Measurements from ENCODE around the gene CADPS2.

Gene CADPS2

DNA sequence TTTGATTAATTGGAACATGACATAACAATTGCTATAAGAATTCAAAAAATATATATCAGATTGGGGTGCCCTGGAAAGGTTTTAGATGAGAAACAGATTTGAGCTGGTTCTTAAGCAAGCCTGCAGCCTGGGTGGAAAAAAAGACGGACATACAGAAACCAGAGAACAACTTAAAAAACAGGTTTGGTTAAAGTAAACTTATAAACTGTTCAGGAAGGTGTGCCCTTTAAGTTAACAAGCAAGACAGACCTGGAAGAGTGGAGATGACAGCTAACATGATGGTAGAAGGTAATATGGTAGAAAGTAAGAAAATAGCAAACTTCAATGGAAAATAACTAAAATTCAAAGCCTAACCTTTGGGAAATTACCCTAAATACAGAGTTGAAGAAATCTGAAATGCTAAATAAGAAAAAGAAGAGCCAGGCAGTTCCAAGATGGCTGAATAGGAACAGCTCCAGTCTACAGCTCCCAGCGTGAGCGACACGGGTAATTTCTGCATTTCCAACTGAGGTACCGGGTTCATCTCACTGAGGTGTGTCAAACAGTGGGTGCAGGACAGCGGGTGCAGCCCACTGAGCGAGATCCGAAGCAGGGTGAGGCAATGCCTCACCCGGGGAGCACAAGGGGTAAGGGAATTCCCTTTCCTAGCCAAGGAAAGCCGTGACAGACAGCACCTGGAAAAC, 52.2 kb downstream of the CADPS2 start:
- TF ChIP-seq EZH2phosphoT487 (conservative IDR thresholded peaks at IDR 0.05; ENCODE audit: low read length): no peak
- TF ChIP-seq, protein P1, sequence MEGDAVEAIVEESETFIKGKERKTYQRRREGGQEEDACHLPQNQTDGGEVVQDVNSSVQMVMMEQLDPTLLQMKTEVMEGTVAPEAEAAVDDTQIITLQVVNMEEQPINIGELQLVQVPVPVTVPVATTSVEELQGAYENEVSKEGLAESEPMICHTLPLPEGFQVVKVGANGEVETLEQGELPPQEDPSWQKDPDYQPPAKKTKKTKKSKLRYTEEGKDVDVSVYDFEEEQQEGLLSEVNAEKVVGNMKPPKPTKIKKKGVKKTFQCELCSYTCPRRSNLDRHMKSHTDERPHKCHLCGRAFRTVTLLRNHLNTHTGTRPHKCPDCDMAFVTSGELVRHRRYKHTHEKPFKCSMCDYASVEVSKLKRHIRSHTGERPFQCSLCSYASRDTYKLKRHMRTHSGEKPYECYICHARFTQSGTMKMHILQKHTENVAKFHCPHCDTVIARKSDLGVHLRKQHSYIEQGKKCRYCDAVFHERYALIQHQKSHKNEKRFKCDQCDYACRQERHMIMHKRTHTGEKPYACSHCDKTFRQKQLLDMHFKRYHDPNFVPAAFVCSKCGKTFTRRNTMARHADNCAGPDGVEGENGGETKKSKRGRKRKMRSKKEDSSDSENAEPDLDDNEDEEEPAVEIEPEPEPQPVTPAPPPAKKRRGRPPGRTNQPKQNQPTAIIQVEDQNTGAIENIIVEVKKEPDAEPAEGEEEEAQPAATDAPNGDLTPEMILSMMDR (IDR thresholded peaks at IDR 0.05; ENCODE audit: insufficient read depth, low read length, poor library complexity, severe bottlenecking): no peak
- H3K36me3 ChIP-seq (ENCODE audit: low read length): no peaks in the 10 kb centered on the region
- no peaks in the 10 kb centered on the region for H3K27me3 ChIP-seq (ENCODE audit: low read length)
- H4K20me1 ChIP-seq (ENCODE audit: low read depth, low read length): no peaks in the 10 kb centered on the region
- no peak overlapping the region for H2AFZ ChIP-seq (ENCODE audit: low read depth, low read length, severe bottlenecking)
- H3K9me2 ChIP-seq (replicated peaks; ENCODE audit: insufficient read depth, low read length): no peaks in the 10 kb centered on the region
- no peak overlapping the region for H3K9ac ChIP-seq (ENCODE audit: low read length)
- H3K79me2 ChIP-seq (ENCODE audit: insufficient read depth, low read length): no peaks in the 10 kb centered on the region
- no peak overlapping the region for H3K4me2 ChIP-seq (ENCODE audit: low read depth, low read length, poor library complexity, severe bottlenecking)
- H3K9me3 ChIP-seq (ENCODE audit: insufficient read depth, low read length): no peaks in the 10 kb centered on the region
- H3F3A ChIP-seq (ENCODE audit: insufficient read depth): no peaks in the 10 kb centered on the region
- H3K4me3 ChIP-seq (ENCODE audit: insufficient read depth, low read length, poor library complexity, severe bottlenecking): no peak overlapping the region
- H3K27ac ChIP-seq (ENCODE audit: low read depth, low read length): no peak overlapping the region

DNA sequence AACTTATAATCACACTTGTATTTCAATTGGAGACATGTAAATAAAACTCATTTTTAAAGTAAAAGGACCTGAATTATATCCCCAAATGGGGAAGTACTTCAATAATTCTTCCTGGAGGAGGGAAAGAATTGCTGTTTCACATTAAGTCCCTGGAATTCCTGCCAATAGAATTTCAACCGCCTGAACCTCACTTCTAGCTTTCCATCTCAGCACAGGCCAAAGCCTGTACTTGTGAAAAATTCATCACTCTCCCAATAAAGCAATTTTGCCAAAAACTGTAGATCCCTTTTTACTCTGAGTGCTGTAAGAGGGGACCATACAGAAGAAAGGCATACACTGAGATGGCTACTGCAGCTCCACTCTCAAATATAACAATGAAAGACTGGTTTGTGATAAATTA, 54.8 kb downstream of the CADPS2 start:
- H2AFZ ChIP-seq (ENCODE audit: low read depth, low read length, severe bottlenecking): no peak overlapping the region
- no peaks in the 10 kb centered on the region for H4K20me1 ChIP-seq (ENCODE audit: low read depth, low read length)
- H3K4me3 ChIP-seq (ENCODE audit: insufficient read depth, low read length, poor library complexity, severe bottlenecking): no peak overlapping the region
- no peak overlapping the region for H3K4me2 ChIP-seq (ENCODE audit: low read depth, low read length, poor library complexity, severe bottlenecking)
- TF ChIP-seq, protein P1 (IDR thresholded peaks at IDR 0.05; ENCODE audit: insufficient read depth, low read length, poor library complexity, severe bottlenecking): no peak
- TF ChIP-seq EZH2phosphoT487 (conservative IDR thresholded peaks at IDR 0.05; ENCODE audit: low read length): no peak
- H3F3A ChIP-seq (ENCODE audit: insufficient read depth): no peaks in the 10 kb centered on the region
- H3K36me3 ChIP-seq (ENCODE audit: low read length): no peaks in the 10 kb centered on the region
- H3K79me2 ChIP-seq (ENCODE audit: insufficient read depth, low read length): no peaks in the 10 kb centered on the region
- no peaks in the 10 kb centered on the region for H3K27me3 ChIP-seq (ENCODE audit: low read length)
- H3K27ac ChIP-seq (ENCODE audit: low read depth, low read length): no peak overlapping the region
- no peaks in the 10 kb centered on the region for H3K9me2 ChIP-seq (replicated peaks; ENCODE audit: insufficient read depth, low read length)
- no peaks in the 10 kb centered on the region for H3K9me3 ChIP-seq (ENCODE audit: insufficient read depth, low read length)
- no peak overlapping the region for H3K9ac ChIP-seq (ENCODE audit: low read length)

DNA sequence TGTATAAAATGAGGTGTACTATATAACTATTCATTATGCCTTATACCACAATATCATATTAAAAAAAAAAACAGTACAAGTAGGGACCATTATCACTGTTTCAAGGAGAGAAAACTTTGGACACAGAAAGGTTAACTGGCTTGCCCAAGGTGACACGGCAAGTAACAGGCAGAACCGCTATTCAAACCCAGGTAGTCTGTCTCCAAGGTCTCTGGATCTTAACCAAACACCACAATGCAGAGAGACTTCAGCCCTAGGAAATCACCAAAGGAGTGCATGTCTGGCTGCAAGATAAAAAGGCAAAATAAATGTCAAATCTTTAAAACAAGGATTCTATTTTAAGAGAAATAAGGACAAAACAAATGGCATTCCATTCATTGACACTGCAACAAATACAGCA, 56.3 kb downstream of the CADPS2 start:
- Histone ChIP-seq H3F3A (ENCODE audit: insufficient read depth) (no peaks in the 10 kb centered on the region), H3K27ac (ENCODE audit: low read depth, low read length) (no peak overlapping the region), H3K9me3 (ENCODE audit: insufficient read depth, low read length) (no peaks in the 10 kb centered on the region), H3K27me3 (ENCODE audit: low read length) (no peaks in the 10 kb centered on the region), H3K9ac (ENCODE audit: low read length) (no peak overlapping the region), H3K36me3 (ENCODE audit: low read length) (no peaks in the 10 kb centered on the region), H3K4me2 (ENCODE audit: low read depth, low read length, poor library complexity, severe bottlenecking) (no peak overlapping the region), H2AFZ (ENCODE audit: low read depth, low read length, severe bottlenecking) (no peak overlapping the region), H4K20me1 (ENCODE audit: low read depth, low read length) (no peaks in the 10 kb centered on the region), H3K79me2 (ENCODE audit: insufficient read depth, low read length) (no peaks in the 10 kb centered on the region), H3K4me3 (ENCODE audit: insufficient read depth, low read length, poor library complexity, severe bottlenecking) (no peak overlapping the region), H3K9me2 (replicated peaks; ENCODE audit: insufficient read depth, low read length) (no peaks in the 10 kb centered on the region)
- TF ChIP-seq EZH2phosphoT487 (conservative IDR thresholded peaks at IDR 0.05; ENCODE audit: low read length): no peak

DNA sequence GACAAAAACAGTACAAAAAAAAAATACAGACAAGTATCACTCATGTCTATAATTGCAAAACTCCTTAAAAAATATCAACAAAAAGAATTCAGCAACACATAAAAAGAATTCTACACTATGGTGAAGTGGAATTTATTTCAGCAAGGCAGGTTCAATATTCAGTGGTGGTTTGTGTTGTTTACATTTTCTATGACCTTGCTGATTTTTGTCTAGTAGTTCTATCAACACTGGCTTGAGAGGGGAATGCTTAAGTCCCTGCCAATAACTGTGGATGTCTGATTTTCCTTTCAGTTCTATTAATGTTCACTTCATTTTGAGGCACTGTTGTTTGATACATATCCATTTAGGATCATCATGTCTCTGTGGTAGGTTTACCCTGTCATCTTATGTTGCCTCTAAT, 58.5 kb downstream of the CADPS2 start:
- H3K9me2 ChIP-seq (replicated peaks; ENCODE audit: insufficient read depth, low read length): no peaks in the 10 kb centered on the region
- H4K20me1 ChIP-seq (ENCODE audit: low read depth, low read length): no peaks in the 10 kb centered on the region
- no peak overlapping the region for H3K9ac ChIP-seq (ENCODE audit: low read length)
- H3K4me2 ChIP-seq (ENCODE audit: low read depth, low read length, poor library complexity, severe bottlenecking): no peak overlapping the region
- no peak overlapping the region for H3K4me3 ChIP-seq (ENCODE audit: insufficient read depth, low read length, poor library complexity, severe bottlenecking)
- no peak overlapping the region for H3K27ac ChIP-seq (ENCODE audit: low read depth, low read length)
- H3K27me3 ChIP-seq (ENCODE audit: low read length): no peaks in the 10 kb centered on the region
- no peaks in the 10 kb centered on the region for H3K79me2 ChIP-seq (ENCODE audit: insufficient read depth, low read length)
- H3K9me3 ChIP-seq (ENCODE audit: insufficient read depth, low read length): no peaks in the 10 kb centered on the region
- H3F3A ChIP-seq (ENCODE audit: insufficient read depth): no peaks in the 10 kb centered on the region
- TF ChIP-seq, protein P1 (IDR thresholded peaks at IDR 0.05; ENCODE audit: insufficient read depth, low read length, poor library complexity, severe bottlenecking): no peak
- no peak for TF ChIP-seq EZH2phosphoT487 (conservative IDR thresholded peaks at IDR 0.05; ENCODE audit: low read length)
- H3K36me3 ChIP-seq (ENCODE audit: low read length): no peaks in the 10 kb centered on the region
- no peak overlapping the region for H2AFZ ChIP-seq (ENCODE audit: low read depth, low read length, severe bottlenecking)
